OCI-LY7 (cell line): Measurements from ENCODE around the gene INF2.

Source experiments
- EZH2phosphoT487 ChIP-seq: fragments of 200-600 bp; sonication (generic); IDR thresholded peaks from 2 replicates; pipeline ENCODE4 v1.6.1; 2018; ENCODE audit warnings: low read depth, borderline replicate concordance, mild to moderate bottlenecking, mixed run types, antibody characterized with exemption, low read length, moderate library complexity, mixed read lengths
- TF ChIP-seq, protein P1 (sequence below): fragments of 200-600 bp; sonication (generic); conservative IDR thresholded peaks from 2 replicates; pipeline ENCODE4 v1.5.1; 2014; ENCODE audit warnings: mild to moderate bottlenecking, antibody characterized with exemption, low read length, moderate library complexity, mixed read lengths

DNA sequence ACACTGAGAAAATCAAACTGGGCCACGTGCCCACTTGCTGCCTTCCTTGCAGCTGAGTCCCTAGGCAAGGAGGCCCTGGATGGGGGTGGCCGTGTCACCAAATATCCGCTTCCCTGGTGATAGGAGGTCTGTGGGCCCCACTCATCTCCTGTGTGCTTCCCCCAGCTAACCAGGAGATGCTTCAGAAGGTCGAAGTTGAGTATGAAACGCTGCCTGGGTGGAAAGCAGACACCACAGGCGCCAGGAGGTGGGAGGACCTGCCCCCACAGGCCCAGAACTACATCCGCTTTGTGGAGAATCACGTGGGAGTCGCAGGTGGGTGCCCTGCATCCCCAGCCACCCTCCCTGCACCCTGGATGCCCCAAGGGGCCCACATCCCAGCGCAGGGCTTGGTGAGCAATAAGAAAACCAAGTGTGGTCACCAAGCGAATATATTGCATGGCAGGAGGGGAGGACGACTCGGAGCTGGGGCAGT is 56.7 kb downstream of the INF2 start:
- TF ChIP-seq, protein P1, sequence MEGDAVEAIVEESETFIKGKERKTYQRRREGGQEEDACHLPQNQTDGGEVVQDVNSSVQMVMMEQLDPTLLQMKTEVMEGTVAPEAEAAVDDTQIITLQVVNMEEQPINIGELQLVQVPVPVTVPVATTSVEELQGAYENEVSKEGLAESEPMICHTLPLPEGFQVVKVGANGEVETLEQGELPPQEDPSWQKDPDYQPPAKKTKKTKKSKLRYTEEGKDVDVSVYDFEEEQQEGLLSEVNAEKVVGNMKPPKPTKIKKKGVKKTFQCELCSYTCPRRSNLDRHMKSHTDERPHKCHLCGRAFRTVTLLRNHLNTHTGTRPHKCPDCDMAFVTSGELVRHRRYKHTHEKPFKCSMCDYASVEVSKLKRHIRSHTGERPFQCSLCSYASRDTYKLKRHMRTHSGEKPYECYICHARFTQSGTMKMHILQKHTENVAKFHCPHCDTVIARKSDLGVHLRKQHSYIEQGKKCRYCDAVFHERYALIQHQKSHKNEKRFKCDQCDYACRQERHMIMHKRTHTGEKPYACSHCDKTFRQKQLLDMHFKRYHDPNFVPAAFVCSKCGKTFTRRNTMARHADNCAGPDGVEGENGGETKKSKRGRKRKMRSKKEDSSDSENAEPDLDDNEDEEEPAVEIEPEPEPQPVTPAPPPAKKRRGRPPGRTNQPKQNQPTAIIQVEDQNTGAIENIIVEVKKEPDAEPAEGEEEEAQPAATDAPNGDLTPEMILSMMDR, result no peak
- no peak for TF ChIP-seq EZH2phosphoT487
